NCI-H1048 (cell line): Measurements from ENCODE around the gene GSN.

ENCODE experiments used
- DNase-seq: peaks from one replicate; lab custom pipeline; 2025; lab: John Stamatoyannopoulos, UW

Gene GSN

DNA sequence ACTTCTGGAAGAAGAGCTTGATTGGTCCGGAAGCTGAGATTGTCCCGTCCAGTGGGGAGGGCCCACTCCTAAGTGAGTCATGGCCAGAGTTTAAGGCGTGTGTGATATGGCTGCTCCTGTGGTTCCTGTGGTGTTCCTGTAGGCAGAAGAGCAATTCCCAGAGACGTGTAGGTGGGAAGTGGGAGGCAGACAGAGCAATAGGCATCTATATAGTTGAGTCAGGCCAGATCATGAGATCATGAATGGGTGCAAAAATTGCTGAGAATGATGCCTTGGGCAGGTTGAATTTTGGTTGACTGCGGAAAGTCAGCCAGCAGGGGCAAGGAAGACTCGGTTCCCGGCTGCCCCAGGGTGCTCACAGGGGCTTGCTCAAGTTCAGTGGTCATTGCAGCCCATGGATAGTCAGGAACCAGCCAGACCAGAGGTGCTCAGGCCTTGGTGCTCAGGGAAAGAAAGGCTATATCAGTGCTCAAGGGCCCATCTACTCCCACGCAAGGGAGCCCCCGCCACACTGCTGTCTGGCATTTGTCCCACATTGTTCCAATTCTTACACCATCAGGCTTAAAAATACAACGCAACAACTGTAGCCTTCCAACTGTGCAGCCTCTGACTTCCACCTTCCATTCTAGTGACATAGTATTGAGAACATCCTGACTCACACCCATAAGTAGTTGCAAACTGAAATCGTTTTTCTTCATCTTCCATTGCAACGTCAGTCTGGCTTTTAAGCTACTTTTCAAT lies 21.0 kb upstream of the GSN start:
- DNase-seq, result no peak

- no peak for DNase-seq
These were observed 18.4 kb upstream of the GSN start for GRCh38 chr9:121249563-121249962.

DNA sequence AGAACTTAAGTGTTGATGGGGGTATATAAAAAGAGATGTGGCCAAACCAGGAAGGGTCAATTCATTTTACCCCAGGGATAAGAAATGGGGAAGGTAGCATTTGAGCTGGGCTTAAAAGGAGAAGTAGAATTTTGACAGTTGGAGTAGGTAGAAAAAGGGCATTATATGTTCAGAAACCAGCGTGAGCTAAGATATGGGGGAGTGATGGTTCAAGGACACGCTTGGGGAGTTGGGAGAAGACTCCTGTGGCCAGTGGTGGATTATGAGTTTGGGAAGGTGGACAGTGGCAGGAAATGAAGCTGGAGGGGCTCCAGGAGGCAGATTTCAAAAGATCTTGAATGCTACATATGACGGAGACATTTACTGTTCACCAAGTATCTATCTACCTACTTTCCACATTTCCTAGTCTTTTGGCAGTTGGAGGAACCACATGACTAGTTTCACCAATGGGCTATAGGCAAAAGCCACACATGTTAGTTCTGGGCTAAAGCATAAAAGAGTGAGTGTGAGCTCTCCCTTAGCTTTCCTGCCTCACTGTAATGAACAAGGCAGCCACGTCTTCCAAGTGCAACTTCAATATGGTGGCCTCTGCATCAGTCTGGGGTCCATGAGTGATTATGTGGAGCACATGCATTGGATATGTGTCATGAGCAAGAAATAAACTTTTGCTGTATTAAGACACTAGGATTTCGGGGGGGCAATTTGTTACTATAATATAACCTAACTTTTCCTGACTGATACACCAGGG lies 15.7 kb upstream of the GSN start:
- DNase-seq, result no peak

DNA sequence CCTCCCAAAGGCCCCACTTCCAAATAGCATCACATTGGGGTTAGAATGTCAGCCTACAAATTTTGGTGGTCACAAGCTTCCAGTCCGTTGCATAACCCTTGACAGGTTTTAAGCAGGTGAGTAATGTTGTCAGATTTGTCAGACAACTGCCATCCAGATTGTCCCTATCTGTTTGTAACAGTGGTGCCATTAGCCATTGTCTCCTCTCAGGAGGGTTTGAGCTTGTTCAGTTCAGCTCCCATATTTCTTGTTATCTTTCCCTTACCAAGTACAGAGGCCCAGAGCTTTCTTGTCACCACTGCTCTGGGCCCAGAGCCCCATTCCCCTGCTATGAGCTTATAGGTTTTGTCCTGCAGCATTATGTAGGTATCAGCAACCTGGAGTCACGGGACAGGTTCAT lies 14.8 kb upstream of the GSN start:
- no peak for DNase-seq

DNA sequence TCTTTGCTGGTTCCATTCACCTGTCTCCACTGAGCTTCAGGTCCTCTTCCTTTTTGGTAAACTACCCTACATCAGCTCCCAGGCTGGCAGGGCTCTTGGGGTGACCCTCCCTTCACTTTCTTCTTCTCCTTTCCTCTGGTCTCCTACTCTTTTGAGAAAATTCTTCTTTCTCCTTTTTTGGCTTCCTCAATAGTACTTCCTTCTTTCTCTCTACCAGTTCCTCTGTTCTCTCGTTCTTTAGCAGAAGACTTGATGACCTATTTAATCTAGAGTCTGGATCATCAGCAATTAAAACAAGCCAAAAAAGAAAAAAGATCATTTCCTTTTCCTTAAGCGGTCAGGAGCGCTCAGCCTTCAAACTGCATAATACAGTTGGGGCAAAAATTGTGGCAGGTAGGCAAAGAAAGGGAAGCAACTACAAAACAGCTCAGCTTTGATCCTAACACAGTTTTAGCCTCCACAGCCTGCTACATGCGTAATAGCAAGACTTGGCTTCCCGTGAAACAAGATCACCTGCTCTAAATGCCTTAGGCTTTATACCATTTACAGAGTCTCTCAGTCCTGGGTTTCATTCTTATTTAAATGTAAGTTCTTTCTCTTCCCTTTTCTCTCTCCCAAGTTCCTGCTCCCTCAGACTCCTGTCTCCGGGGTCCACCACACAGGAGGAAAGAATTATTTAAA lies 14.0 kb upstream of the GSN start:
- DNase-seq, result no peak

GRCh38 chr9:121259498-121259897 lies 8.5 kb upstream of the GSN start:
- DNase-seq, result no peak

DNA sequence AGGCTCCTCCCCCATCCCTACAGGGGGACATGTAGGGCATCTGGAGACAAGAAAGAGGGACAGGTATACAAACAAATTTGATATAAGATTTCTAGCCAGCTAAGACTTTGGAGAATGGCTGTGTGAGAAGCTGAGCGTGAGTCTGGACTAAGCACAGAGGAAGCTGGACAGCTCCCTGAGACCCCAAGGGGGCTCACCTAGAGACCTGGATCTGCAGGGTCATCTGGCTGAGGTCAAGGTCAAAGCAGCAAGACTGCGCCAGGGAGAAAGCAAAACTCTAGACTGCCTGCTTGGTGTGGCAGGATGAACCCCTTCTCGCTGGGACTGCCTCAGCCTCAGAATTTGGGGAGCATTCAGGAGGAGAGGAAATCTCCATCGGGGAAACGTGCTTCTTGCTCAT lies 8.0 kb upstream of the GSN start:
- DNase-seq, result no peak

GRCh38 chr9:121260457-121261106 lies 7.4 kb upstream of the GSN start:
- DNase-seq, result no peak

DNA sequence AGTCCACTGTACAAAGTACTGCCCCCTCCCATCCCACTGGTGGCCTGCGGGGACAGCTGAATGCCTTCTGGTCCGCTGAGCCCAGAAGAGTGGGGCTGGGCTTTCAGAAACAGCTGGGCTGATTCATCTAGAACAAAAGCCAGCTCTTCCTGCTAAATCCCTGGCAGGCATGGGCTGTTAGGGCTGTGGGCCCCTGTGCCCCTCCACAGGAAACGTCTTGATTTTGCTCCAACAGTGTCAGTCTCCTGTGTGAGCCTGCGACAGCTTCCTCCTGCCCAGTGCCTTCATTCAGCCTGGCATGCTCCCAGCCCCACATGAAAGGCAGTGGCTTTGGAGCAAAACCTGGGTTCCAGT lies 6.9 kb upstream of the GSN start:
- no peak for DNase-seq

GRCh38 chr9:121261755-121262154 lies 6.2 kb upstream of the GSN start:
- no peak for DNase-seq

DNA sequence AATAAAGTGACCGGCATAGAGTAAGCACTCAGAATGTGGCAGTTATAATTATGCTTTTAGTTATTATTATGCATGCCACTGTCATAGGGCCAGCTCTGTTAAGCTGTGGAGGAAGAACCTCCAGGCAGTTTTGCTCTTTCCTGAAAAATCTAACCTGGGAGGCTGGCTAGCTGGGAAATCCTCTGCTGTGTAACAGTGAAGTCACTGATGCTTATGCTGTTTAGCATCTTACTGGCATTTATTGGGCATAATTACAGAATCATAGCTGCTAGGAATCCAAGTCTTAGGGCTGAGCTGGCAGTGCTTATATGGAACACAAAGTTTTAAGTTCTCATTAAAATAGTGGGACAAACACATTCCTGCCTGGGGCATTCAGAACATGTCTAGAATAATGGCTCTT lies 5.5 kb upstream of the GSN start:
- no peak for DNase-seq

DNA sequence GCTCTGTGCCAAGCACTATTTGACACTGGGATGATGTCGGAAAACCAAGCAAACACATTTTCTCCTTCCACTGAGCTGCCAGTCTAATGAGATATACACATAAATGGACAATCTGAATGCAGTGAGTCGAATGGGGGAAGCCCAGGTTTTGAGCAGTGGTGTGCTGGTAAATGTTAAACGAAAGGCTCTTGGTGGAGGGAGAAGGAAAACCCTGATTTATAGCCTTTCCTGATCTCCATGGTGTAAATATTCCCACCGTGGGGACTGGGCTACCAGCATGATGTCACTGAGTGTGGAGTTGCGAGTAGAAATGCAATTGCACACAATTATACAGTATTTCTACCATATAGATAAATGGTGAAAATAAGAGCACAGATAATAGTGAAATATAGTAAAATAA lies 5.0 kb upstream of the GSN start:
- no peak for DNase-seq

GRCh38 chr9:121266356-121266755 lies 1.6 kb upstream of the GSN start:
- DNase-seq, result no peak

DNA sequence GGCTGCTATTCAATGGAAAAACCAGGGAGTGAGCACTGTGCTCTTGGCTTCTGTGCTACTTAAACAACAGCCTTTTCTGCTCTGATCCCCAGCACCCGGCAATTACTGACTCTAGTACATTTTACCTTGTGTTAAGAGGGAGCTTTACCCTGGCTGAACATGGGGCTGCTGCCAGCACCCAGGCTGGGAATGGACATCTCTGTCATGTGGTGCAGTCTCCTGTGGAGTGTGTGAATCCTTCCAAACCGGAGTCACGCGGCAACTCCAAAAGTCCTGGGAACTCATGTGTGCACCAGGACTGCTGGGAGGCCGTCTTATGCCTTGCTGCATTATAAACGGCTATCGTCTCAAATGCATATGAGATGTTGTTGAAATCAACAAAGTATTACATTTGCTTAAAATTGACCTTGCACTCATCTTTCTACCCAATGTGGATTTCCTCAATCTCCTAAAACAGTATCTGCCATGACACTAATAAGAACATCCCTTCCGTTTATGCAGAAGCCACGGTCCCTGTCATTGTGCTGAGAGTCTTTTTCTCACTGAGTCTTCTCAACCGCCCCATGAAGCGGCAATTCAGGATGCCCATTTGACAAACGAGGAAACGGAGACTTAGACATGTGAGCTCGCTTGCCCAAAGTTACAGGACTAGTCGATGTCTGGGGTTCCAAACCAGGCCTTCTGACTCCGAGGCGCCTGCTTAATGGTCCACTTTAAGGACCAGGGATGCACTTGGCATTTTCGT lies 884 bp upstream of the GSN start:
- no peak for DNase-seq

DNA sequence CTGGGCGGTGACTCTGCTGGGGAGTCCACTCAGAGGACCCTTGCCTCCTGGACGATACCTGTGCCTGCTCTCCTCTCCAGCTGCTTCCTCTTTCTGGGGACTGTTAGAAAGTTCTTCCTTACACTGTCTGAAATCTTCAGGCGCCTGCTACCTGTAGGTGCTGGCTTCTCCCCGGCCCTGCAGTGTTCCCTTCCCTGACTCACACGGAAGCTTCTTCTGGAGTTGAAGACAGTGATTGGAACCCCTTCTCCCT lies 562 bp downstream of the GSN start:
- DNase-seq, result no peak

GRCh38 chr9:121268851-121269641 lies 1.1 kb downstream of the GSN start:
- DNase-seq, result no peak

DNA sequence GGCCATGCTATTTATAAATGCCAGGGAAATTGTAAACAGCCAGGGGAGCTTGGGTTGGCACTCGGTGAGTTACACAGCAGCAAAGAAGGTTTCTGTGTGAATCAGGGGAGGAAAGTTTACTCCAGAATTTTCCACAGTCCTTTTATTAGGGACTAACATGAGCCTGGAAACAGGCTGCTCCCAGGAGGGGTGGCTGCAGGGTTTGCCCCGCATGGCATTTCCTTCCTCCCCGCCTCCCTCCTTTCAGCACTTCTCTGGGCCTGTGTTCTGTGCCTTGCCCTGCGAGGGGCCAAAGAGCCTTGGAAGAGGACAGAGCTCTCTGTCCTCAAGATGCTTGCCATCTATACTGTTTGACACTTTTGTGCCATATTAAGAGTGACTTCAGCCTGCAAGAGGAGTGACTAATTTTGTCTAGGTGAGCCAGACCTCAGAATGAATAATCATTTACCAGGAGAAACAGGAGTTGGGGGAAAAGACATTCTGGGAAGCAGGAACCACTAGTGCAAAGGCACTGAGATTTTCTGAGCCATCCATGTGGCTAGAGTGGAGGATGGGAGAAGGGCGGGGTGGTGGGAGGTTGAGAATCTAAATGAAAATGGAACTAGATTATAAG lies 1.8 kb downstream of the GSN start:
- no peak for DNase-seq

GRCh38 chr9:121271368-121272341 lies 3.7 kb downstream of the GSN start:
- no peak for DNase-seq

GRCh38 chr9:121272401-121272948 lies 4.5 kb downstream of the GSN start:
- DNase-seq, result no peak
